ENCODE results near the gene ERVW-1.
"Not testable (repeated sequence)": the region's sequence is repeated elsewhere in the genome, so short reads cannot be mapped to it uniquely, and the experiment has no call there.

Gene ERVW-1

GRCh38 chr7:92475851-92476590, 1.7 kb downstream of the ERVW-1 start:
- in situ Hi-C loops (cut with MboI; ENCODE audit: low pct_unique_long_range_greater_than_20kb, low sequenced_read_pairs); DNase-seq: not testable (repeated sequence)

GRCh38 chr7:92475261-92475770, 2.4 kb downstream of the ERVW-1 start:
- DNase-seq; in situ Hi-C loops (cut with MboI; ENCODE audit: low pct_unique_long_range_greater_than_20kb, low sequenced_read_pairs): not testable (repeated sequence)

- in situ Hi-C loops (cut with MboI; ENCODE audit: low pct_unique_long_range_greater_than_20kb, low sequenced_read_pairs); DNase-seq: not testable (repeated sequence)
These were observed 3.8 kb downstream of the ERVW-1 start for GRCh38 chr7:92473989-92474388.

- in situ Hi-C loops (cut with MboI; ENCODE audit: low pct_unique_long_range_greater_than_20kb, low sequenced_read_pairs); DNase-seq: not testable (repeated sequence)
These were observed 9.2 kb downstream of the ERVW-1 start for GRCh38 chr7:92468589-92468988.

GRCh38 chr7:92466682-92467081, 11.1 kb downstream of the ERVW-1 start:
- in situ Hi-C loops (cut with MboI; ENCODE audit: low pct_unique_long_range_greater_than_20kb, low sequenced_read_pairs): no loop called here
- no peak for DNase-seq

- in situ Hi-C loops (cut with MboI; ENCODE audit: low pct_unique_long_range_greater_than_20kb, low sequenced_read_pairs): no loop called here
- DNase-seq: no peak
These were observed 13.2 kb downstream of the ERVW-1 start for GRCh38 chr7:92464515-92464914.

GRCh38 chr7:92462560-92462959, 15.2 kb downstream of the ERVW-1 start:
- no peak for DNase-seq
- in situ Hi-C loops (cut with MboI; ENCODE audit: low pct_unique_long_range_greater_than_20kb, low sequenced_read_pairs): no loop called here

GRCh38 chr7:92461027-92462003, 16.4 kb downstream of the ERVW-1 start:
- DNase-seq: peak; percentile 60
- in situ Hi-C loops (cut with MboI; ENCODE audit: low pct_unique_long_range_greater_than_20kb, low sequenced_read_pairs): no loop called here

- in situ Hi-C loops (cut with MboI; ENCODE audit: low pct_unique_long_range_greater_than_20kb, low sequenced_read_pairs): no loop called here
- no peak for DNase-seq
These were observed 17.2 kb downstream of the ERVW-1 start for GRCh38 chr7:92460510-92460909.

- no peak for DNase-seq
- in situ Hi-C loops (cut with MboI; ENCODE audit: low pct_unique_long_range_greater_than_20kb, low sequenced_read_pairs): no loop called here
These were observed 17.6 kb downstream of the ERVW-1 start for GRCh38 chr7:92460109-92460508.

GRCh38 chr7:92456236-92456635, 21.5 kb downstream of the ERVW-1 start:
- in situ Hi-C loops (cut with MboI; ENCODE audit: low pct_unique_long_range_greater_than_20kb, low sequenced_read_pairs): no loop called here
- DNase-seq: no peak

GRCh38 chr7:92451645-92452044, 26.1 kb downstream of the ERVW-1 start:
- in situ Hi-C loops (cut with MboI; ENCODE audit: low pct_unique_long_range_greater_than_20kb, low sequenced_read_pairs): no loop called here
- DNase-seq: no peak

- peak; percentile 81 for DNase-seq
- in situ Hi-C loops (cut with MboI; ENCODE audit: low pct_unique_long_range_greater_than_20kb, low sequenced_read_pairs): no loop called here
These were observed 29.5 kb downstream of the ERVW-1 start for GRCh38 chr7:92448205-92448747.

- in situ Hi-C loops (cut with MboI; ENCODE audit: low pct_unique_long_range_greater_than_20kb, low sequenced_read_pairs): no loop called here
These were observed 30.2 kb downstream of the ERVW-1 start, which contains the start of gene GATAD1 for GRCh38 chr7:92447345-92448204. Gene GATAD1 (plus strand): TSS chr7:92447482. CDS start chr7:92447730, 248 bp downstream.

GRCh38 chr7:92446869-92447344, 30.8 kb downstream of the ERVW-1 start:
- in situ Hi-C loops (cut with MboI; ENCODE audit: low pct_unique_long_range_greater_than_20kb, low sequenced_read_pairs): no loop called here

More at GRCh38 chr7:92447345-92448204, 30.2 kb downstream of the ERVW-1 start, which contains the start of gene GATAD1:
- DNase-seq: peak; percentile 93

GRCh38 chr7:92442720-92443119, 35.0 kb downstream of the ERVW-1 start:
- DNase-seq: peak; percentile 73
- in situ Hi-C loops (cut with MboI; ENCODE audit: low pct_unique_long_range_greater_than_20kb, low sequenced_read_pairs): not testable (repeated sequence)

More at GRCh38 chr7:92446869-92447344, 30.8 kb downstream of the ERVW-1 start:
- DNase-seq: no peak

GRCh38 chr7:92437956-92438491, 39.7 kb downstream of the ERVW-1 start:
- in situ Hi-C loops (cut with MboI; ENCODE audit: low pct_unique_long_range_greater_than_20kb, low sequenced_read_pairs): no loop called here
- no peak for DNase-seq

All from KBM-7 (cell line).